ENCODE data around the gene CBX7. TPM values are rescaled to one million over a fixed set of nuclear protein-coding genes. Genes with fewer than 3 reads are reported as not detected.
A peak's percentile ranks its signal among the peaks of the same experiment; 100 is the strongest.

The CBX7 gene
- total and polyA plus RNA-seq, 2 donors from 2014 or later = 39.3 to 65.2 TPM

- TF ChIP-seq CTCF (IDR thresholded peaks at IDR 0.05; ENCODE audit: borderline replicate concordance, extremely low read depth, insufficient read depth) = no peak
- FAIRE-seq (no peak), DNase-seq (peak in 4 of 5 donors; percentile 28 to 79 (median 78))
- H3K27ac ChIP-seq (ENCODE audit: low read depth in 2 of 2, low read length in 2 of 2) = no peak overlapping the region
- H3K9me3 ChIP-seq (ENCODE audit: control insufficient read depth in 2 of 3, insufficient read depth in 1 of 3, low read length in 3 of 3) = no peaks in the 10 kb centered on the region
- intact Hi-C loops (cut with DNase I) = no loop called here
- no peaks in the 10 kb centered on the region for H3K27me3 ChIP-seq (ENCODE audit: control insufficient read depth, insufficient read depth, low read length)
- H3K36me3 ChIP-seq (ENCODE audit: control insufficient read depth in 2 of 3, insufficient read depth in 3 of 3, low read length in 3 of 3) = no peaks in the 10 kb centered on the region
- no peak overlapping the region for H3K4me3 ChIP-seq (ENCODE audit: low read length in 3 of 3)
- H3K4me1 ChIP-seq (ENCODE audit: control insufficient read depth in 2 of 3, insufficient read depth in 2 of 3, low read depth in 1 of 3, low read length in 3 of 3) = peaks cover 0 to 4% (median 0%) of the 10 kb centered on the region in 3 donors
- no peak overlapping the region for H3K9ac ChIP-seq (ENCODE audit: low read length in 3 of 3)
Observed at GRCh38 chr22:39123751-39124581, 28.5 kb downstream of the CBX7 start.

GRCh38 chr22:39122772-39123470 lies 29.6 kb downstream of the CBX7 start:
- no peaks in the 10 kb centered on the region for H3K9me3 ChIP-seq (ENCODE audit: control insufficient read depth in 2 of 3, insufficient read depth in 1 of 3, low read length in 3 of 3)
- DNase-seq (peak in 1 of 5 donors; percentile 37), FAIRE-seq (no peak)
- no peak overlapping the region for H3K27ac ChIP-seq (ENCODE audit: low read depth in 2 of 2, low read length in 2 of 2)
- H3K4me3 ChIP-seq (ENCODE audit: low read length in 3 of 3) = no peak overlapping the region
- no peak overlapping the region for H3K9ac ChIP-seq (ENCODE audit: low read length in 3 of 3)
- H3K36me3 ChIP-seq (ENCODE audit: control insufficient read depth in 2 of 3, insufficient read depth in 3 of 3, low read length in 3 of 3) = no peaks in the 10 kb centered on the region
- intact Hi-C loops (cut with DNase I) = no loop called here
- H3K27me3 ChIP-seq (ENCODE audit: control insufficient read depth, insufficient read depth, low read length) = no peaks in the 10 kb centered on the region
- no peak for TF ChIP-seq CTCF (IDR thresholded peaks at IDR 0.05; ENCODE audit: borderline replicate concordance, extremely low read depth, insufficient read depth)
- peaks cover 0 to 1% (median 0%) of the 10 kb centered on the region in 3 donors for H3K4me1 ChIP-seq (ENCODE audit: control insufficient read depth in 2 of 3, insufficient read depth in 2 of 3, low read depth in 1 of 3, low read length in 3 of 3)

- DNase-seq = no peak
- Histone ChIP-seq H3K9ac (ENCODE audit: low read length in 3 of 3) (no peak overlapping the region), H3K36me3 (ENCODE audit: control insufficient read depth in 2 of 3, insufficient read depth in 3 of 3, low read length in 3 of 3) (no peaks in the 10 kb centered on the region), H3K27ac (ENCODE audit: low read depth in 2 of 2, low read length in 2 of 2) (no peak overlapping the region), H3K9me3 (ENCODE audit: control insufficient read depth in 2 of 3, insufficient read depth in 1 of 3, low read length in 3 of 3) (no peaks in the 10 kb centered on the region), H3K4me1 (ENCODE audit: control insufficient read depth in 2 of 3, insufficient read depth in 2 of 3, low read depth in 1 of 3, low read length in 3 of 3) (peaks cover 0 to 4% (median 0%) of the 10 kb centered on the region in 3 donors), H3K4me3 (ENCODE audit: low read length in 3 of 3) (no peak overlapping the region), H3K27me3 (ENCODE audit: control insufficient read depth, insufficient read depth, low read length) (no peaks in the 10 kb centered on the region)
- intact Hi-C loops (cut with DNase I) = no loop called here
- no peak for TF ChIP-seq CTCF (IDR thresholded peaks at IDR 0.05; ENCODE audit: borderline replicate concordance, extremely low read depth, insufficient read depth)
- FAIRE-seq = no peak
Observed at GRCh38 chr22:39120983-39121382, 31.5 kb downstream of the CBX7 start.
